Endometrial microvascular endothelial cells (primary cell): ENCODE data around the gene OR10G3. TPM values are rescaled to one million over a fixed set of nuclear protein-coding genes. Genes with fewer than 3 reads are reported as not detected.

Experiments
- in situ Hi-C: cut with HindIII; loops from 2 replicates; pipeline ENCODE4 v1.10.0; 2017; ENCODE audit warnings: low sequenced_read_pairs, low pct_unique_long_range_greater_than_20kb; ENCODE audit errors: inconsistent ontology term
- total RNA-seq: library from RNA; depleted of rRNA; stranded (reverse); fragments of >200 nt; gene quantifications from one replicate; pipeline ENCODE4 v1.2.3, GENCODE V29; 2015; ENCODE audit errors: inconsistent ontology term

Gene OR10G3
- total RNA-seq, 1 donor from 2014 or later = not detected

GRCh38 chr14:21537090-21537424 is 42.8 kb downstream of the OR10G3 start:
- in situ Hi-C loops = no loop called here

- in situ Hi-C loops = no loop called here
Observed at GRCh38 chr14:21536418-21537089, 43.3 kb downstream of the OR10G3 start.

GRCh38 chr14:21535545-21536417 is 44.1 kb downstream of the OR10G3 start:
- in situ Hi-C loops = no loop called here

- in situ Hi-C loops = no loop called here
Observed at GRCh38 chr14:21534576-21534975, 45.3 kb downstream of the OR10G3 start.

GRCh38 chr14:21533294-21533693 is 46.6 kb downstream of the OR10G3 start:
- in situ Hi-C loops = no loop called here

GRCh38 chr14:21529515-21529914 is 50.4 kb downstream of the OR10G3 start:
- in situ Hi-C loops = no loop called here

GRCh38 chr14:21528381-21529348 is 51.2 kb downstream of the OR10G3 start:
- in situ Hi-C loops = no loop called here

GRCh38 chr14:21527318-21527679 is 52.6 kb downstream of the OR10G3 start:
- in situ Hi-C loops = no loop called here

- in situ Hi-C loops = no loop called here
Observed at GRCh38 chr14:21526672-21527317, 53.1 kb downstream of the OR10G3 start.

- in situ Hi-C loops = no loop called here
Observed at GRCh38 chr14:21525962-21526671, 53.8 kb downstream of the OR10G3 start, which contains the start of gene SALL2. TSS of gene SALL2 (minus strand) at chr14:21526346. CDS start at chr14:21526127, 219 bp downstream.

- in situ Hi-C loops = no loop called here
Observed at GRCh38 chr14:21525571-21525961, 54.3 kb downstream of the OR10G3 start.

GRCh38 chr14:21524575-21525490 is 55.0 kb downstream of the OR10G3 start:
- in situ Hi-C loops = no loop called here

- in situ Hi-C loops = no loop called here
Observed at GRCh38 chr14:21523203-21523602, 56.7 kb downstream of the OR10G3 start.

GRCh38 chr14:21521501-21521900 is 58.4 kb downstream of the OR10G3 start:
- in situ Hi-C loops = no loop called here

- in situ Hi-C loops = no loop called here
Observed at GRCh38 chr14:21520767-21521166, 59.1 kb downstream of the OR10G3 start.

- in situ Hi-C loops = no loop called here
Observed at GRCh38 chr14:21518725-21519124, 61.2 kb downstream of the OR10G3 start.
